GM13976 (cell line): ENCODE results near the gene HABP2.

Experiments
- DNase-seq: peaks from one replicate; pipeline ENCODE4 v3.0.0; 2012; ENCODE audit warnings: low spot score
- in situ Hi-C: fragments of 300-500 bp; cut with MboI; formaldehyde crosslinking; loops from one replicate; pipeline ENCODE4 v1.12.0; 2022; ENCODE audit warnings: low sequenced_read_pairs, mixed read lengths, inconsistent platforms; ENCODE audit not compliant: unreplicated experiment
- TF ChIP-seq, protein P1 (sequence below): IDR thresholded peaks from 2 replicates; pipeline ENCODE4 v1.5.1; 2012; ENCODE audit warnings: borderline replicate concordance, mild to moderate bottlenecking; ENCODE audit not compliant: insufficient read depth; ENCODE audit errors: extremely low read depth, missing control alignments, control extremely low read depth

The HABP2 gene

DNA sequence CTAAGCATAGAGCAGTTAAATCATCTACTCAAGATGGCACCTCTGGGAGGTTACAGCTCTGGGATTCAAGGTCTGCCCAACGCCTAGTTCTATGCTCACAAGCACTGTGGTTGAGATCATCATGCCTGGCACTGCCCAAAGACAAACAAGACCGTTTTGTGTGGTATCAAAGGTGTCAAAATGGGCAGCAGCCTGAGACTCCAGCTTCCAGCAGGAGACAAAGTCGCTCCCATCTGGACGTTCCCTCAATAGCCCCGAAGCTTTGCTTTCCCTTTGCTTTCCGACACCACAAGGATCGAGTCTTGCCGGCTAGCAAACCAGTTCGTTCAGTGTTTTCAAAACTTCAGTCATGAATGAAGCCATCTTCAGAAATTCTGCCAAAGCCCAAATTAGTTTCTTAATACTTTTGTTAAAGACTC, 5.1 kb downstream of the HABP2 start:
- no peak for DNase-seq
- in situ Hi-C loops: no loop called here
- TF ChIP-seq, protein P1, sequence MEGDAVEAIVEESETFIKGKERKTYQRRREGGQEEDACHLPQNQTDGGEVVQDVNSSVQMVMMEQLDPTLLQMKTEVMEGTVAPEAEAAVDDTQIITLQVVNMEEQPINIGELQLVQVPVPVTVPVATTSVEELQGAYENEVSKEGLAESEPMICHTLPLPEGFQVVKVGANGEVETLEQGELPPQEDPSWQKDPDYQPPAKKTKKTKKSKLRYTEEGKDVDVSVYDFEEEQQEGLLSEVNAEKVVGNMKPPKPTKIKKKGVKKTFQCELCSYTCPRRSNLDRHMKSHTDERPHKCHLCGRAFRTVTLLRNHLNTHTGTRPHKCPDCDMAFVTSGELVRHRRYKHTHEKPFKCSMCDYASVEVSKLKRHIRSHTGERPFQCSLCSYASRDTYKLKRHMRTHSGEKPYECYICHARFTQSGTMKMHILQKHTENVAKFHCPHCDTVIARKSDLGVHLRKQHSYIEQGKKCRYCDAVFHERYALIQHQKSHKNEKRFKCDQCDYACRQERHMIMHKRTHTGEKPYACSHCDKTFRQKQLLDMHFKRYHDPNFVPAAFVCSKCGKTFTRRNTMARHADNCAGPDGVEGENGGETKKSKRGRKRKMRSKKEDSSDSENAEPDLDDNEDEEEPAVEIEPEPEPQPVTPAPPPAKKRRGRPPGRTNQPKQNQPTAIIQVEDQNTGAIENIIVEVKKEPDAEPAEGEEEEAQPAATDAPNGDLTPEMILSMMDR: no peak

DNA sequence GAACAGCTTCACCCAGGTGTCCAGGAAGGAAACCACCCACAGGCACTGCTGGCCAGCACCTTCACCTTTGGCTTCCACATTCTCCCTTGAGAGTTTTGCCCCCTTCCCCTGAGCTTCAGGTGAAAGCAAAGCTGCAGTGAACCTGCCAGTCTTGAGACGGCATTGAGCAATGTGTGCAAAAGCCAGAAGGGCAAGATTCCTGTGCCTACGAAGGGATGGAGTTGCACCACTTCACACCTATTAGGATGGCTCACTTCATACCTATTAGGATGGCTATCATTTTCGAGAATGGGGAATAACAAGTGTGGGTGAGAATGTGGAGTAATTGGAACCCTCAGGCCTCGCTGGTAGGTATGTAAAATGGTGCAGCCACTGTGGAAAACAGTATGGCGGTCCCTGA, 7.2 kb downstream of the HABP2 start:
- TF ChIP-seq, protein P1: no peak
- no peak for DNase-seq
- in situ Hi-C loops: no loop called here

DNA sequence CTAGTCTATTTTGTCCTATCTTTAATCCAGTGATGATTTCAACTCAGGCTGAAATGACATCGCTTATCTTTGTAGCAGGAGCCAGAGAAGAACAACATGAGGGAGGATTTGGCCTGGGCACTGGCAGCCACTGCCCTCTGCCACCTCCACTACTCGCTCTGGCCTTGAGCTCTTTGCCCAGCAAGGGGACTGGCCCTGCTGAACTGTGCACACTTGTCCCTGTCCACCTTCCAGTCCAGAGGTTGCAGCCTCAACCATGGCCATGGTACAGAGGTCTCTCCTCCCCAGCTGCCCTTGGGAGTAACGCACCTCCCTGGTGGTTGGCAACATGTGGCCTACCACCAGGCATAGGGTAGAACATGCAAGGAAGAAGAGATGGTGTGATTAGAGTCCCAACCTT, 8.4 kb downstream of the HABP2 start:
- DNase-seq: no peak

DNA sequence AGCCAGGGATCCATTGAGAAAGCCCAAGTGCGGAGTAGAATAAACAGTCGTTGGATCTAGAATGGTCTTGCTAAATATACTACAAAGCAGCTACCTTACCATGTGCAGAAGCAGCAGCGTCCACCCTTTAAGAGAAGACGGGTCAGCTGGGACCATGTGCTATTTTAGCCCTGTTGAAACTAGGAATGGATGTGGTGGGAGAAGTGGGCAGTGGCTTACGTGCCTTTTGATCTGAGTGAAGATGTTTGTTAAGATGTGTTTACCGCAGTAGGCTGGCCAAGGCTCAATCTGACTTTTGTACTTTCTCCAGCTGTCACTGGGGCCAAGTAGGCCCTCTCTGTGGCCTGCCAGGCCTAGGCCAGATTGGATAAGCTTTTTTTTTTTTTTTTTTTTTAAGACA, 9.2 kb downstream of the HABP2 start:
- in situ Hi-C loops: no loop called here
- no peak for DNase-seq
- TF ChIP-seq, protein P1: no peak

More for the DNA sequence above, 8.4 kb downstream of the HABP2 start:
- in situ Hi-C loops: no loop called here
- TF ChIP-seq, protein P1: no peak

DNA sequence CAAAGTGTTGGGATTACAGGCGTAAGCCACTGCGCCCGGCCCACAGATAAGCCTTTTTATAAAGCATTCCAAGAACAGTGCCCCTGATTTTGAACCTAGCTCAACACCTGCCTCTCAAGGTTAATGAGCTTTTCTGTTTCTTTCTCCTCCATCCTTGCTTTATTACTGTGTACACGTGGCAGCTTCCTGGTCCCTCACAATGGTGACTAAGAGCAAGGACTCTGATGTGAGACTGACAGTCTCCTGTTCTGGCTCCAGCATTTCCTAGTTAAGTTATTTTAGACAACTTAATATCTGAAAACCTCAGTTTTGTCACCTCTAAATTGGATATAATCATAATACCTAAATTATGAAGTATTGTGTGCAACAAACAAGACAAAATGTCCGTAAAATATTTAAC, 9.9 kb downstream of the HABP2 start:
- in situ Hi-C loops: no loop called here

DNA sequence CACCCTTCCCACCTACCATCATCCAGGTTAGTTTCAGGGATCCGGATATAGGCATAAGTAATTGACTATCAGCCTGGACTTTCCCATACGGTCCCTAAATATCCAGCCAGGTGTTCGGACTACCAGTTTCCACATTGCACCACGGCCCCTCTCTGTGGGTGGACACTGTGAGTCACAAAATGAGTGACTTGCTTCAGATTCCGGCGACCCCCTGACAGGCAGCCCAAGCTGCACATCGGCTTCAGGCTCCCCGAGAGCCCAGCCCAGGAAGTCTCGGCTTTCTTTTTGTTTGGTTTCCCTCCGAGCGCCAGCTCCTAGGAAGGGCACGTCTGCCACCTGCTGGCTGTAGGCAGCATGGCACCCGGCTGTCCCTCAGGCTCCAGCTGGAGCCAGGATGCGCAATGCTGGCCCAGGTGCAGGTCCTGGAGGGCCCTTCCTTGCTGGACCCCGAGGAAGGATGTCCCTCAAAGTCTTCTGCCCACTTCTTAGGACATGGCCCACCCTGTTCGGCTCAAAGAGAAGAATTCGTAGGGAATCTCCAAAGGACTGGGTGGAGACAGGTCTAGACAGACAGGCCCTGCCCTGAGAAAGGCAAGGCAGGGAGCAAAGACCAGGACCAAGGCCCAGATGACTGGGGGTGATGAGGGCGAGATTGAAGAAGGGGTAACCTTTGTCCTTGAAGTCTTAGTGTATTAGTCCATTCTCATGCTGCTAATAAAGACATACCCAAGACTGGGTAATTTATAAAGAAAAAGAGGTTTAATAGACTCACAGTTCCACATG, 10.6 kb downstream of the HABP2 start:
- TF ChIP-seq, protein P1: peak; percentile 96
- DNase-seq: peak; percentile 89
- in situ Hi-C loops: no loop called here

More for the DNA sequence above, 9.9 kb downstream of the HABP2 start:
- no peak for DNase-seq
- TF ChIP-seq, protein P1: no peak
